HCT116 (cell line): ENCODE data around the gene ABHD16A.

Experiments
- CTCF ChIP-seq, 3 experiments: fragments of 200-600 bp in 1 of 3; sonication (generic) in 1 of 3; IDR thresholded peaks in 2 of 3; conservative IDR thresholded peaks in 1 of 3; 2 replicates each; pipeline ENCODE4 v1.5.1; 2012 to 2017; ENCODE audit warnings: low read depth in 2 of 3, low read length in 2 of 3, antibody characterized with exemption in 1 of 3, borderline replicate concordance in 1 of 3, control low read depth in 1 of 3, mild to moderate bottlenecking in 1 of 3, mixed read lengths in 1 of 3, mixed run types in 1 of 3, moderate library complexity in 1 of 3; ENCODE audit not compliant: insufficient read depth in 1 of 3
- EGR1 ChIP-seq: IDR thresholded peaks from 2 replicates; pipeline ENCODE4 v1.6.1; 2012; ENCODE audit warnings: low read depth
- ELF1 ChIP-seq: IDR thresholded peaks from 2 replicates; pipeline ENCODE4 v1.6.1; 2012; ENCODE audit warnings: low read depth, borderline replicate concordance
- EZH2 ChIP-seq: fragments of 200-600 bp; sonication (generic); IDR thresholded peaks from 2 replicates; pipeline ENCODE4 v1.6.1; 2017; ENCODE audit warnings: antibody characterized with exemption, mixed run types
- EZH2phosphoT487 ChIP-seq: fragments of 200-600 bp; IDR thresholded peaks from 2 replicates; pipeline ENCODE4 v1.6.1; 2018; ENCODE audit warnings: antibody characterized with exemption, borderline replicate concordance
- FOSL1 ChIP-seq: IDR thresholded peaks from 2 replicates; pipeline ENCODE4 v1.6.1; 2012; ENCODE audit warnings: low read depth
- POLR2A ChIP-seq: IDR thresholded peaks from 2 replicates; pipeline ENCODE4 v1.7.0; 2011; ENCODE audit warnings: borderline replicate concordance; ENCODE audit not compliant: insufficient read depth, insufficient read length; ENCODE audit errors: extremely low read depth
- POLR2AphosphoS5 ChIP-seq: IDR thresholded peaks from 2 replicates; pipeline ENCODE4 v1.6.1; 2011; ENCODE audit warnings: mild to moderate bottlenecking, low read depth, low read length, moderate library complexity
- REST ChIP-seq: IDR thresholded peaks from 2 replicates; pipeline ENCODE4 v1.6.1; 2012; ENCODE audit warnings: low read depth
- SRF ChIP-seq: IDR thresholded peaks from 2 replicates; pipeline ENCODE4 v1.6.1; 2012; ENCODE audit warnings: low read depth
- ZNF274 ChIP-seq: fragments of 200-500 bp; sonication (Bioruptor generic); IDR thresholded peaks from 2 replicates; pipeline ENCODE4 v1.6.1; 2014; ENCODE audit warnings: mild to moderate bottlenecking, low read depth, low read length, inconsistent platforms
- TF ChIP-seq, protein P1 (sequence below): IDR thresholded peaks from 2 replicates; pipeline ENCODE4 v1.6.1; 2012

DNA sequence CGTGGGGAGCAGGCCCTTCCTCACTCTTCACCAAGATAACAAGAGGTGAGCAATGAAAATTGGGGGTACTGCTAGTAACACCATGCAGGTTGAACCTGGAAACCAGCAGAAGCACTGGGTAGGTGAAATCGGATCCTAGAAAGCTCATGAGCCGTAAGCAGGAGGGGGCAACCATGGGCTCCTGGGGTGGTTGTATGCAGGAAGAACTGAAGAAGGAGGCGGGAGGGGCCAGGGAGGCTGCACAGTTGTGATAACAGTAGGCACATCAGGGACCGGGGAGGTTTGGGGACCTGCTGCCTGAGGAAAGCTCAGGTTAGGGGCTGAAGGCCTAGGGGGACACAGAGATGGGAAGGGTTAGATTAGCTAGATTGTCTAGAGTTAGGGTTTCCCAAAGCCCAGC lies 16.6 kb downstream of the ABHD16A start:
- no peak for TF ChIP-seq EZH2phosphoT487
- no peak for TF ChIP-seq ELF1
- TF ChIP-seq POLR2A, result no peak
- no peak for TF ChIP-seq CTCF (IDR thresholded peaks at IDR 0.05 in 2 of 3, conservative IDR thresholded peaks at IDR 0.05 in 1 of 3; ENCODE audit: borderline replicate concordance in 1 of 3, insufficient read depth in 1 of 3, low read depth in 2 of 3, low read length in 2 of 3)
- TF ChIP-seq FOSL1, result no peak
- no peak for TF ChIP-seq EGR1
- no peak for TF ChIP-seq POLR2AphosphoS5
- TF ChIP-seq, protein P1, sequence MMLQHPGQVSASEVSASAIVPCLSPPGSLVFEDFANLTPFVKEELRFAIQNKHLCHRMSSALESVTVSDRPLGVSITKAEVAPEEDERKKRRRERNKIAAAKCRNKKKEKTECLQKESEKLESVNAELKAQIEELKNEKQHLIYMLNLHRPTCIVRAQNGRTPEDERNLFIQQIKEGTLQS, result no peak
- no peak for TF ChIP-seq ZNF274
- TF ChIP-seq EZH2, result no peak
- no peak for TF ChIP-seq SRF
- no peak for TF ChIP-seq REST
